Neural progenitor cell (in vitro differentiated cells): ENCODE data around the gene UNC93B1.

Source experiments
- CTCF ChIP-seq: fragments of 200-600 bp; sonication (generic); IDR thresholded peaks from 2 replicates; pipeline ENCODE4 v1.5.1; 2017; ENCODE audit warnings: antibody characterized with exemption, mild to moderate bottlenecking
- EZH2 ChIP-seq: fragments of 200-600 bp; sonication (generic); IDR thresholded peaks from 2 replicates; pipeline ENCODE4 v1.6.1; 2017; ENCODE audit warnings: antibody characterized with exemption, mild to moderate bottlenecking, moderate library complexity
- EZH2phosphoT487 ChIP-seq: fragments of 200-600 bp; sonication (generic); IDR thresholded peaks from 2 replicates; pipeline ENCODE4 v1.6.1; 2017; ENCODE audit warnings: antibody characterized with exemption

- TF ChIP-seq CTCF (no peak), EZH2phosphoT487 (no peak), EZH2 (no peak)
These were observed 36.4 kb upstream of the UNC93B1 start for GRCh38 chr11:68040101-68040956.
